ENCODE data around the gene CUL1.

CUL1 gene

GRCh38 chr7:148664324-148664723 lies 34.4 kb upstream of the CUL1 start:
- Histone ChIP-seq H3K27me3 (ENCODE audit: insufficient read depth, low read length) (no peaks in the 10 kb centered on the region), H3K9me3 (ENCODE audit: low read length) (no peaks in the 10 kb centered on the region), H3K4me1 (ENCODE audit: insufficient read depth, low read length, severe bottlenecking) (no peaks in the 10 kb centered on the region), H3K36me3 (ENCODE audit: insufficient read depth, low read length) (no peaks in the 10 kb centered on the region), H3K9ac (ENCODE audit: low read length) (no peak overlapping the region), H3K27ac (ENCODE audit: low read depth, low read length, poor library complexity, severe bottlenecking) (no peak overlapping the region), H2AFZ (ENCODE audit: low read length) (no peak overlapping the region), H4K20me1 (ENCODE audit: insufficient read depth, low read length) (no peaks in the 10 kb centered on the region), H3K4me2 (ENCODE audit: low read length) (no peak overlapping the region), H3K4me3 (ENCODE audit: low read depth, low read length, poor library complexity, severe bottlenecking) (no peak overlapping the region), H3K9me2 (ENCODE audit: low read depth, low read length) (no peaks in the 10 kb centered on the region), H3F3A (ENCODE audit: insufficient read depth, low read length) (no peaks in the 10 kb centered on the region), H3K79me2 (ENCODE audit: insufficient read depth, low read length) (no peaks in the 10 kb centered on the region)
- no peak for TF ChIP-seq EZH2 (IDR thresholded peaks at IDR 0.05; ENCODE audit: borderline replicate concordance, low read length)
- TF ChIP-seq CTCF (IDR thresholded peaks at IDR 0.05; ENCODE audit: low read length) = no peak

- Histone ChIP-seq H3K36me3 (ENCODE audit: insufficient read depth, low read length) (no peaks in the 10 kb centered on the region), H3K4me2 (ENCODE audit: low read length) (no peak overlapping the region), H3K27ac (ENCODE audit: low read depth, low read length, poor library complexity, severe bottlenecking) (no peak overlapping the region), H3K9me3 (ENCODE audit: low read length) (no peaks in the 10 kb centered on the region), H3K79me2 (ENCODE audit: insufficient read depth, low read length) (no peaks in the 10 kb centered on the region), H3K27me3 (ENCODE audit: insufficient read depth, low read length) (no peaks in the 10 kb centered on the region), H3K9ac (ENCODE audit: low read length) (no peak overlapping the region), H2AFZ (ENCODE audit: low read length) (no peak overlapping the region), H4K20me1 (ENCODE audit: insufficient read depth, low read length) (no peaks in the 10 kb centered on the region), H3K9me2 (ENCODE audit: low read depth, low read length) (no peaks in the 10 kb centered on the region), H3F3A (ENCODE audit: insufficient read depth, low read length) (no peaks in the 10 kb centered on the region), H3K4me1 (ENCODE audit: insufficient read depth, low read length, severe bottlenecking) (no peaks in the 10 kb centered on the region), H3K4me3 (ENCODE audit: low read depth, low read length, poor library complexity, severe bottlenecking) (no peak overlapping the region)
- TF ChIP-seq CTCF (IDR thresholded peaks at IDR 0.05; ENCODE audit: low read length) (no peak), EZH2 (IDR thresholded peaks at IDR 0.05; ENCODE audit: borderline replicate concordance, low read length) (no peak)
These were observed 33.5 kb upstream of the CUL1 start for GRCh38 chr7:148665221-148665620.

GRCh38 chr7:148669927-148670326 lies 28.8 kb upstream of the CUL1 start:
- Histone ChIP-seq H3K79me2 (ENCODE audit: insufficient read depth, low read length) (no peaks in the 10 kb centered on the region), H3K9me2 (ENCODE audit: low read depth, low read length) (no peaks in the 10 kb centered on the region), H3K4me3 (ENCODE audit: low read depth, low read length, poor library complexity, severe bottlenecking) (no peak overlapping the region), H3F3A (ENCODE audit: insufficient read depth, low read length) (no peaks in the 10 kb centered on the region), H4K20me1 (ENCODE audit: insufficient read depth, low read length) (no peaks in the 10 kb centered on the region), H3K9me3 (ENCODE audit: low read length) (no peaks in the 10 kb centered on the region), H3K4me1 (ENCODE audit: insufficient read depth, low read length, severe bottlenecking) (no peaks in the 10 kb centered on the region), H2AFZ (ENCODE audit: low read length) (no peak overlapping the region), H3K27me3 (ENCODE audit: insufficient read depth, low read length) (no peaks in the 10 kb centered on the region; the same call in 1 of the 2 replicates), H3K36me3 (ENCODE audit: insufficient read depth, low read length) (no peaks in the 10 kb centered on the region), H3K27ac (ENCODE audit: low read depth, low read length, poor library complexity, severe bottlenecking) (no peak overlapping the region), H3K4me2 (ENCODE audit: low read length) (no peak overlapping the region), H3K9ac (ENCODE audit: low read length) (no peak overlapping the region)
- TF ChIP-seq CTCF (IDR thresholded peaks at IDR 0.05; ENCODE audit: low read length) (no peak), EZH2 (IDR thresholded peaks at IDR 0.05; ENCODE audit: borderline replicate concordance, low read length) (no peak)

All from OCI-LY1 (cell line).